SIG-M5 treated with dmso at 0.1 percent for 504 hours (cell line): ENCODE data around the gene STBD1.
A peak's percentile ranks its signal among the peaks of the same experiment; 100 is the strongest.
"Not testable (repeated sequence)": the region's sequence is repeated elsewhere in the genome, so short reads cannot be mapped to it uniquely, and the experiment has no call there.

Experiments used
- DNase-seq: peaks from one replicate; lab custom pipeline; 2025; ENCODE audit not compliant: unreplicated experiment; lab: John Stamatoyannopoulos, UW

Gene STBD1

DNA sequence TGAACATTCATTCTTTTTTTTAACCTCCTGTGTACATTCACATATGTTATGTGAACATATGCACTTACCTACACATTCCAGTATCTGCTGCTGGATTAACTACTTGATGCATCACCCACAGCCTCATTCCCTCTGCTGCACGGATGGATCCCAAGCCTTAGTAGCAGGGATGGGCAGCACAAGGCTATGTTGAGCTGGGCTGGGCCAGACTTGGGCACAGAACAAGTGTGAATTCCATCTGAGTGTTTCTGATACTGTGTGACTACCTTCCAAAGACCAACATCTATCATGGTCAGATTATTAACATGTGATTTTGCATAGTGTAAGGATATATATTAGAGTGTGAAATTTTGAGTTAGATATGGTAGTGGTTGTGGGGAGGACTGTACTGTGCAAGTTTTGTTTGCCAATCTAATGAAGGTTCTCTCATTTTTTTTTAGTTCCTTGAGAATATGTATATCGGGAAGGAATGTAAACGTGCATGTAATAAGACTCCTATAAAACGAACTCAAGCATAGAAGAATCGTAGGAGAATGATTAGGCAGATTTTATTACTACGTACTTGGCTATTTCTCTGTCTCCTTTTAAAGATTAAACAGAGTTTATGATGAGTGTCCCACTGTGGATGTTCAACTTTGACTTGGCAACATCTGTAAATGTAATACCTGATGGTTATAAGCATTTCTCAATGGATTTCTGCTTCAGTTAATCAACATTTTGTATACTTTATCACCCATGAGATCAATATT is 23.4 kb upstream of the STBD1 start:
- DNase-seq = no peak

DNA sequence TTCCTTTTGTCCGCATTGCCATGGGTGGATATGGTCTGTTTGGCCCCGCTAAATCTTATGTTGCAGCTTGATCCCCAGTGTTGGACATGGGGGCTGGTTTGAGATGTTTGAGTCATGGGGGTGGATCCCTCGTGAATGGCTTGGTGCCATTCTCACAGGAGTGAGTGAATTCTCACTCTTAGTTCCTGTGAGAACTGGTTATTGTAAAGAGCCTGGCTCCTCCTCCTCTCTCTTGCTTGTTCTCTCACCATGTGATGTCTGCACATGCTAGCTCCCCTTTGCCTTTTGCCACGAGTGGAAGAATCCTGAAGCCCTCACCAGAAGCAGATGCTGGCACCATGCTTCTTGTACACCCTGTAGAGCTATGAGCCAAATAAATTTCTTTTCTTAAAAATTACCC is 22.6 kb upstream of the STBD1 start:
- no peak for DNase-seq

DNA sequence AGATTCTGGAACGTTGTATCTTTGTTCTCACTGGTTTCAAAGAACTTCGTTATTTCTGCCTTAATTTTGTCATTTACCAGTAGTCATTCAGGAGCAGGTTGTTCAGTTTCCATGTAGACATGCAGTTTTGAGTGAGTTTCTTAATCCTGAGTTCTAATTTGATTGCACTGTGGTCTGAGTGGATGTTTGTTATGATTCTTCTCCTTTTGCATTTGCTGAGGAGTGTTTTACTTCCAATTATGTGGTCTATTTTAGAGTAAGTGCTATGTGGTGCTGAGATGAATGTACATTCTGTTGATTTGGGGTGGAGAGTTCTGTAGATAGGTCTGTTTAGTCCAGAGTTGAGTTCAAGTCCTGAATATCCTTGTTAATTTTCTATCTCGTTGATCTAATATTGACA is 18.7 kb upstream of the STBD1 start:
- not testable (repeated sequence) for DNase-seq

DNA sequence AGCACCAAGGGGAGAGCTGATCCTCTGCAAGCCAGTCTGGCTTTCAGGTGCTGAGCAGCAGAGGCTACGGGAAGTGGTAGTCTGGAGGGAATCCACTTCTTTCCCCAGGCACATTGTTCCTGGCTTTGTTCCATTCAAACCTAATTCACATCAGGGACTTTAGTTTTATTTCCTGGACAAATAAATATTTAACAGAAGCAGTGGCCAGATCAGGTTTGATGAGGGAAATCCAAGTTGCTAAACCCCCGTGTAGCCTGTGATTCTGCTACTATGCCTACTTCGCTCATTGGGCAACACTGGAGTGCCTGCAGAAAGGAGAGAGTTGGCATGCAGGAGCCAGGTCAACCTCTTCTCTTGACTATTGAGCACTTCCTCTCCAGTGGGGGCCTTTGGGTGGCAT is 13.8 kb upstream of the STBD1 start:
- DNase-seq = no peak

DNA sequence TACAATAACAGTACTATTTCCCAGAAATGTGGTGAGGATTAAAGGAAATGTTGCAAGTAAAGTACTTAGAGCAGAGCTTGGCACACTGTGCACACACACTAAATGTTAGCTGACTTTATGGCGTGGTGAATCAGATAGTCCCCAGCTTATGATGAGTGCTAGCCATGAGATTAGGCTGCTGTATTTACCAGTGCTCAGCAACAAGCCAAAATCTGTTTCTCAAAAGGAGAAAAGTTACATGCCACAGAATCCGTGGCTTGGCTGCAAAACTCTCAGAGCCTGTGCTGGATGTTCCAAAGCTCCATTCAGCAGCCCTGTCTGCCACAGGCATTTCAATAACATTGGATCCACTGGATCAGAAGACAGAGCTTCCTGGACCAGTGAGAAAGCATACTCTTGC is 12.8 kb upstream of the STBD1 start:
- no peak for DNase-seq

DNA sequence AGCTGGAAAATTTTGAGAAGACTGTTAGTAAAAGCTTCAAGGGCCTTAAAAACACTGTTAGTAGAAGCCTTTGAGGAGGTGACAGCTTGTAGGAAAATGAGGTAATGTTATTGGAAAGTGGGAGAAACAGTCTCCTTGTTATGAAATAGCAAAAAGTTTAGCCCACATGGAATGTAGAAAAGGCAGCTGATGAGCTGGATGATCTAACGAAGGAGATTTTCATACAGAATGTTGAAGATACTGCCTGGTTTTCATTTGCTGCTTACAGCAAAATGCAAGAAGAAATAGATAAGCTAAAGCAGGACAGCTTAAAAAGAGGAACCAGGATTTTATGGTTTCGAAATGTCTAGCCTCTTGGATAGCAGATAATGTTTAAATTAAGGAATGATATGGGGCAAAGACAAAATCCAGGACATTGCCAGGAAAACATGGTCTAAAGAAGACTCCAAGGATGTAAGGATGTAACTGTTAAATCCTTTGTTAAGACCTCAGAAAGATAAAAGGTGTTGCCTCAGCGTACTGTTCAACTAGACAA is 10.2 kb upstream of the STBD1 start:
- DNase-seq = peak; percentile 28

DNA sequence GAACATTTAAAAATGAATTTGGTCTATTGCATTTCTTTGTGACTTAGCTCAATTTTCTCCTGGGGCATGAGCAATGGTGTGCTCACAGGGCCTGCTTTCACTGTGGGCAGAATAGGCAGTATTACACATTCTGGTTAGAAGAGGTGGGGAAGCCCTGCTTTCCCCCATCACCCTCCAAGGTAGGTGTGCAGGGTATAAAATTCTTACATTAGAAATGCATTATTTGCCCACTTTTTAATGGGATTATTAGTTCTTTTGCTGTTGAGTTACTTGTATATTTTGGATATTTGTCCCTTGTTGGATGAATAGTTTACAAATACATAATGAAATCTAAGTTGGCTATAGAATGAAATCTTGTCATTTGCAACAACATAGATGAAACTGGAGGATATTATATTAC is 8.3 kb upstream of the STBD1 start:
- no peak for DNase-seq

DNA sequence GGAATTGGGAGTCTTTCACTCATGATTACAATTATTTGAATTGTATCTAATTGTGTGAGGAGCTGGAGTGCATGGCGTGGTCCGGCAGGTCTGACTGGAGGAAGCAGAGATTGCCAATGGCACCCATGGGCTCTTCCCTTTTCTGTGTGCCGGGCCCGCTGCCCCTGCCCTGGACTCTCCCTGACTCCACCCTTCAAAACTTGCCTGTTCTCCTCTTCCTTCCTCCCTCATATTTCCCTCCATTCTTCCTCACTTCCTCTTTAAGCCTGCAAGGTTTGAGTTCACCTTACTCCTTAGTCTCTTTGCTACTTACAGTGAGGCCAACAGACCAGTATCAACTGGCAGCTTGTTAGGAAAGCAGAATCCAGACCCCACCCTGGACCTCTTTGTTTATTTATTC is 6.5 kb upstream of the STBD1 start:
- DNase-seq = peak; percentile 15

DNA sequence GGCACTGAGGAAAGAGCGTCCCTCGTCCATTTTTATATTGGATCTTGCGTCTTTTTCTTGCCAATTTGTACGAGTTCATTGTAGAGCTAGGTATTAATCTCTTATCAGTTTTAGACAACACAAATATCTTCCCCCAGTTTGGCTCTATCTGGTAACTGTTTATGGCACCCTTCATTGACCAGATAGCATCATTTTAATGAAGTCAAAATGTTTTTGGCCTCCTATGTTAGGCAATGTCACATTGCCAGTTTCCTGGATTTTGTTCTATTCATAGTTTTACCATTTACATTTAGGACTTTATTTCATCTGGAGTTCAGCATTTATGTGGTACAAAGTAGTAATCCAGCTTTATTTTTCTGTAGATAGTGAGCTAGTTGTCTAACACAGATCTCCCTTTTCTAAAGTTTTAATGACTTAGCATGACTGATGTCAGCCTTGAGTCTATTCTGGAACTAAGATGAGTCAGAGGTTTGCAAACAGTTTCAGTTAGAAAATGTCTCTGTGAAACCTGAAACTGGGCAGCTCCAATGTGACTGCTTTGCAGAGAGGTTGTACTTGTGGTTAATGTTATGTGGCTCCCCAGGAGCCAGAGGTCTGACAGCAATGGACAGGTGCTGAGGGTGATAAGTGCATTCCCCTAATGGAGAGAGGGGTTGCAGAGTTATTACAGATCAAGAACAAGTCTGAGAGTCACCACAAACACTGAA is 5.3 kb upstream of the STBD1 start:
- peak; percentile 81 for DNase-seq

DNA sequence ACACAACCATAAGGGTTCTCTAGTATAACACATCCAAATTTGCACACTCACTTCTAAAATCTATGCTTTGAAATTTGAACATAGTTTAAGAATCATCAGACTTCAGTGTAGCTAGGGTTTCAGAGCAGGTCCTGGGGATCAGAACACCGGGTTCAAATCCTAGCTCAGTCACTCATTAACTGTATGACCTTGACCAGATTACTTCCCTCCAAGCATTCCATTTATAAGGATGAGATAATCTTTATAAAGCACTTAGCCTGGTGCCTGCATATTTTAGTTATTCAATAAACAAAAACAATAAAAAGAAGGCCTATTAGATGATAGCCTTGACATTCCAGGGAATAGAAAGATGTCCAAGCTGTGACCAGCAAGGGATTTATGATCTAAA is 4.8 kb upstream of the STBD1 start:
- no peak for DNase-seq

DNA sequence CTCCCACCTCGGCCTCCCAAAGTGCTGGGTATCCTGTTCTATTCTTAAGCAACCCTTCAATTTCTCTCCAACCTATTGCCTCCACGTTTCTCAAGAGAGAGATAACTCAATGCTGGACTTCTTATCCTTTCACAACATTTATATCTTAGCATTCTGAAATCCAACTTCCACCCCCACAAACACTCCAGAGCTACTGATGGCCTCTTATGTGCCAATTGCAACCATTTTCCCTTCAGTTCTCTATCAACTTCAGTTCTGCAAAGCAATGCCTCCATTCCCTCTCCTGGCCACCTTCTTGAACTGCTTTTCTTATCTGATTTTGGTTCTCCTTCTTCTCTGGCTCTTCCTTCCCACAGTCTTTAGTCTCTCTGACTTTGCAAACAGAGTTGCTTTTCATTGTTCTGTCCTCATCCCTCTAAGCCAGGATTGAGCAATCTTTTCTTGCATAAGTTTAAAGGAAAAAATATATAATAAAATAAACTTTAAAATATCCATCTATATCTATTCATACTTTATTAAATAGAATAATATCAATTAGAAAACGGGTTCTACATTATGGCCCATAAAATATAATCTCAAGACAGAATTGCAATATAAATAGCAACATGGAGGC is 3.6 kb upstream of the STBD1 start:
- peak; percentile 82 for DNase-seq

DNA sequence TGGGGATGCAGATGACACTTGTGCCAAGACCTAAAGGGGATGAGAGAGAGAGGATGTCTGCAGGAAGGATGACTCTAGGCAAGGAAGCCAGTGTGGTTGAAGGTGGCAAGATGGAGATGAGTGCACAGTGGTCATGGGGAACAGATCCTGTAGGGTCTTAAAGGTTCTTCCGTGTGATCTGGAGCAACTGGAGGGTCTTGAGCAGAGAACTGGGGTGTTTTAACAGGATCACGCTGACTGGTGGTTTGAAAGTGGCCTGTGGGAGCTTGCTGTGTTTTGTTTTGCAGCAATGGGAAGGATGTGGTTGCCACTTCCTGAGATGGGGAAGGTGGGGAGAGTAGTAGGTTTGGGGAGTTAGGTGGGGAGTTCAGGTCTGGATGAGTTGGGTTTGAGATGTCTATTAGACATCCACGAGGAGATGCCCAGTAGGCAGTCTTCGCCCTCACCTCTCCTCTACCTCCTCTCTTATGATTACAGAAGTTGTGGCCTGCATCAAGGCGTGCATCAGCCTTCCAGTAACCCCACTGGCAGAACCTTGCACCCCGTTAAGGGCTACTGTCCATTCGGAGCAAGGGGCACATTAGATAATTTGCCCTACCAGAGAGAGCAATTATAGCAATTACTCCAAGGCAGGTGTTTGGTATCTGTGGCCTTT is 1.4 kb upstream of the STBD1 start:
- DNase-seq = no peak

DNA sequence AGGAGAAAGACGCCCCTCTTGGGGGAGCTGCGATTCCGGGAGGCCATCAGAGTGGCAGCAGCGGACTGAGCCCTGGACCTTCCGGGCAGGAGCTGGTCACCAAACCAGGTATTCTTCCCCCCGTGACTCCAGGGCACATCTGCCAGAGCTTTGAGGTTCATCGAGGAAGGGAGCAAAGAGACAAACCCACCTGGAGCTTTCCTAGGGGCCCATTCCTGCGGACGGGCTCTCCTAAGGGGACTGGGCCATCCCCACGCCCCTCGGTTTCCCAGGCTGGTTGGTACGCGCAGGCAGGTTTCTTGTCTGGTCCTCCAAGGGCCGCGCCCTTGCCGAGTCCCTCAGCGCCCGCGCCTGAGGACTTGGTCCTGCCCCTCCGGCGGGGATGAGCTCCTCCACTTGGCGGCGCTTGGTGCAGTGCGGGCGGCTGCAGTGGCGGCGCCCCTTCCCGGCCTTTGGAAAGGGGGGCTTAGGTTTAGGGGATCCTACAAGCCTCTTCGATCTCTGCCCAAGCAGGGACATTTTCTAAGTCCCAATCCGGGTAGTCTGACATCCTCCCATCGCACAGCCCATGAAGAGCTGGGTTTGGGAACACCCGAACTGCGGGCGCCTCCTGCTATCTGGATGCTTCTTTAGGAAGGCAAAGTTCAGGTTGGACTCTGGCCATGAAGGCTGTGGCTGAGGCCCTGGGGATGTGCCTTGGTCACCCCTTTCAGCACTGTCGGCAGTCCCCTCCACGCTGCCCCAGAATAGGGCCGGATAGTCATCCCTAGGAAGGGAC is 538 bp downstream of the STBD1 start:
- DNase-seq = no peak

DNA sequence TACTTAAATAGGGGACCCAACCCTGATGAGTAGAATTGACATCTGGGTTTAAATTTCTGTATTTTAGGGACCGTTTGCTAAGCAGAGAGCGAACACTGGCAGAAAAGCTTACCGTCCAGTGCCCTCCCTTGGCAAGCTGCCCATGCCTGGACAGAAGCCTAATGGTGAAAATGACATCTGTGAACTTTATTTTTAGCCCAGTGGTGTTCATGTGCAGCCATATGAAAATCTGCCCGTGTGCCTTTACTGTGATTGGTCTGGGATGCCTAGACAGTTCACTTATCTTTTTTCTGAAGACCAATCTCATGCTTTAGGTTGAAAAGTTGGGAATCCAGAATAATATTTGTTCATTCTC is 1.1 kb downstream of the STBD1 start:
- no peak for DNase-seq

DNA sequence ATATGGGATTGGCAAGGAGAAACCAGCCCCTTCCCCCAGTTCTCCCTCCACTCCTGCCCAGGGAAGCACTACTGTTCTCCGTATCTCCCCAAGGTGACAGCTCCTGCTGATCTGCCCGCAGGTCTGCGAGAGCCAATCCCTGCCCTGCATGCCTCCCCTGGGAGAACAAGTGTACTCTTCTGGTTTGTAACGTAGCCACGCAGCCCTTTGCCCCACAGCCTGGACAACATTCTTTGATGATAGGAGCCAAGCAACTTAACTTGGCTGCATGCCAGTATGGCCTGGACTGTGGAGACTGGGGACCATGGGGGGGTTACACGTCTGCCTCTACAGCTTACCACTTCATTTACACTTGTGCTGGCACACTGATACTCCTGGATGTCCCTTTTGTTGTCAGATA is 2.0 kb downstream of the STBD1 start:
- DNase-seq = no peak

DNA sequence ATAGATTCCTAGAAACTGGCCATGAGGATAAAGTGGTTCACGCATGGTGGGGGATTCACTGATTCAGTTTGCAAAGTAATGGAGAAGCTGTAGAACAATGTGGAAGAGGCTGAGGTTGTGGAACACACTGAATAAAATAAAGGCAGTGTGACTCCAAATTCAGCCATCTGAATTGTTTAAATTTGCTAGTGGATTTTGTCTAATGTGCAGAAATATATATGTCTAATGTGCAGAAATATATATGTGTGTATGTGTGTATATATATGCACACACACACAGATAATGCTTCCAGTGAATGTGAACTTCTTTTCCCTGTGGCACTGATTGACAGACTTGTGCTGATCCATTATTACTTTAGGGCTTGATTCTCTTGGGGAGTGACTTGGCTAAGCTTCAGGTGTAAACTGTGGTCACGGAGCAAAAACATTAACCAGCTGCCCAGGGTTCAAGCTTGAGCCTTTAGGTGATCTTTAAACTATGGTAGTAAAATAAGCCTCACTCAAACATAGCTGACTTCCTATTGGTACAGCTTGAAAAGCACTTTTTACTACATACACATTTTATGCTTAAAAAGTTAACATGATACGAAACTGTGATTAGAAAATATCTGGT is 3.5 kb downstream of the STBD1 start:
- DNase-seq = no peak

DNA sequence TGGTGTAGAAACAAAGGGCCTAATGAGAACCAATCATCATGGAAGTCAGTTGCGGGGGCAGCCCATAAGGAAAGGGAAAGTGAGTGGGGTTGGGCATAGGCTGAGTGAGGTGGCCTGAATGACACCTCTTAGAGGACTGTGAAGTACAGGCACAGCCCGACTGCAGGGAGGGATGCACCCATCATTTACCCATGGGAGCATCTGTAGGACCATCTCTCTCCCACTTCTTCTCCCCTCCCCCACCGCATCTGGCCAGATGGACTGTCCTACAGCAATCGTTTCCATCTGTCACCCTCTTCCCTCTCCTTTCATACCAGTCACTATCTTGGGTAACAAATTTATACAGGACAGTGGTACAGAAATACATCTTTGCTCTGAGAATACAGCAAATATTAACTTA is 4.2 kb downstream of the STBD1 start:
- DNase-seq = no peak

DNA sequence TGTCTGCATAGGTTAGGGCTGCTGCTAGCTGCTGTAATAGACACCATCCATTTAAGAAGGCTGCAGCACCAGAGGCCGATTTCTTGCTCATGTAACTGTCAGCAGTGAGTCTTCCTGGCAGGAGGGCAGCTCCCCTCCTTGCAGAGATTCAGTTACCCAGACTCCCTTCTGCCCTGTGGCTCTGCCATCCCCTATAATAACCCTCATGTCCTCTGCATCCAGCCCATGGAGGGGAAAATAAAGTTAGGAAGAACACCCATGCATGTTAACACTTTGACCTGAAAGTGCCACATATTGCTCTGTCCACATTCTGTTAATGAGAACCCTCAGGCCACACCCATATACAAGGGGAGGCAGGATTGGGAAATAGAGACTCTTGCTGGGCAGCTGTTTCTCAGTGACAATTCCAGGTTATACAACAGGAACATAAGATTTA is 5.4 kb downstream of the STBD1 start:
- DNase-seq = no peak

DNA sequence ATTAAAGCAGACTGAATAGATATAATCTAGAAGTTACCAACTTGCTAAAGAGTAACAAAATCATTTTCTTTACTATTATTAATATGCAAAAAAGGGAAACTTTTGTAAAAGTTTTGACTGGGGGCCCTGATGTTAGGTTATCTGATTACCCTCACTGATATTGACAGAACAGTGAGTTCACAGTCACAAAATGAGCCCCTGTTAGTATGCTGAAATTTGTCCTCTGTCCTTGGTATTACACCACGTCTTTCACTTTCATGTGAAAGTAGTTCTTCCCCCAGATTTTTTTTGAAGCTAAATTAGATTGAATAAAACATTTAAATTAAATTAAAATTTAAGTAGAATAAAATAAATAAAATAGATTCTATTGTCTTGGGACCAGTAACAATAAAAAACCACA is 5.9 kb downstream of the STBD1 start:
- no peak for DNase-seq

DNA sequence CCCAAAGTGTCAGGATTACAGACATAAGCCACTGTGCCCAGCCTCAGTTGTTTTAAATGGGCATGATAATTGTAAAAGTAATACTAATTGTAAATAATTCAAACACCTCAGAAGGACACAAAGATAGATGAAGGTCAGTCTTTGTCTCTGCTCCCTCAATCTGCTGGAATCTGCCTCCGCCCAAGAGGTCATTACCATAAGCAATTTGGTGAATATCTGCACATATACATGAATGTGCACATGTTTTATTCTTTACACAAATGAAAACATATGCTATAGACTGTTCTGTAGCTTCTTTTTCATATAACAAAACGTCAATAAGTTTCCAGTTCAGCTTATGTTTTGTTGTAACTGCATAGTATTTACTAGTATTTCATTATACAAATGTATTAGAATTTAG is 7.0 kb downstream of the STBD1 start:
- DNase-seq = no peak
